Neural progenitor cell (in vitro differentiated cells): ENCODE data around the gene SIRT7. TPM values are rescaled to one million over a fixed set of nuclear protein-coding genes. Genes with fewer than 3 reads are reported as not detected.
A peak's percentile ranks its signal among the peaks of the same experiment; 100 is the strongest.

Source experiments
- DNase-seq: peaks from one replicate; pipeline ENCODE4 v3.0.0-alpha.2; 2016; ENCODE audit warnings: low spot score
- H2AFZ ChIP-seq: fragments of 200-600 bp; sonication (generic); replicated peaks from 2 replicates; pipeline ENCODE4 v1.6.1; 2016; ENCODE audit warnings: antibody characterized with exemption
- H3F3A ChIP-seq: fragments of 200-600 bp; sonication (generic); 2 replicates; pipeline ENCODE4 v1.6.1; 2016; ENCODE audit warnings: antibody characterized with exemption, low read depth
- H3K27ac ChIP-seq: fragments of 200-600 bp; sonication (generic); 2 replicates; pipeline ENCODE4 v1.5.1; 2016; ENCODE audit warnings: mild to moderate bottlenecking
- H3K27me3 ChIP-seq: fragments of 200-600 bp; sonication (generic); 2 replicates; pipeline ENCODE4 v1.6.1; 2016; ENCODE audit warnings: mild to moderate bottlenecking, moderate library complexity
- H3K36me3 ChIP-seq: fragments of 200-600 bp; sonication (generic); 2 replicates; pipeline ENCODE4 v1.5.1; 2016
- H3K4me1 ChIP-seq: fragments of 200-600 bp; sonication (generic); 2 replicates; pipeline ENCODE4 v1.6.1; 2016; ENCODE audit warnings: mixed run types
- H3K4me2 ChIP-seq: fragments of 200-600 bp; sonication (generic); 2 replicates; pipeline ENCODE4 v1.6.1; 2016
- H3K4me3 ChIP-seq: fragments of 200-600 bp; sonication (generic); 2 replicates; pipeline ENCODE4 v1.5.1; 2016
- H3K79me2 ChIP-seq: fragments of 200-600 bp; sonication (generic); 2 replicates; pipeline ENCODE4 v1.6.1; 2016; ENCODE audit warnings: low read depth
- H3K9ac ChIP-seq: fragments of 200-600 bp; sonication (generic); 2 replicates; pipeline ENCODE4 v1.6.1; 2016
- H3K9me3 ChIP-seq: fragments of 200-600 bp; sonication (generic); 2 replicates; pipeline ENCODE4 v1.5.1; 2016; ENCODE audit warnings: low read depth
- H4K20me1 ChIP-seq: fragments of 200-600 bp; sonication (generic); 2 replicates; pipeline ENCODE4 v1.6.1; 2016; ENCODE audit warnings: low read depth
- H3K27ac Mint-ChIP-seq: 3 replicates; pipeline ENCODE4 v1.8.0; 2021; ENCODE audit warnings: mixed read lengths
- H3K27me3 Mint-ChIP-seq: 2 replicates; pipeline ENCODE4 v1.8.0; 2022; ENCODE audit warnings: low read depth, mild to moderate bottlenecking, inconsistent platforms, moderate library complexity, mixed read lengths; ENCODE audit not compliant: insufficient read depth
- H3K36me3 Mint-ChIP-seq: 3 replicates; pipeline ENCODE4 v1.8.0; 2021; ENCODE audit warnings: mixed read lengths
- H3K4me1 Mint-ChIP-seq: 3 replicates; pipeline ENCODE4 v1.8.0; 2021; ENCODE audit warnings: mixed read lengths
- H3K4me3 Mint-ChIP-seq: 3 replicates; pipeline ENCODE4 v1.8.0; 2021; ENCODE audit warnings: mild to moderate bottlenecking, moderate library complexity, mixed read lengths
- H3K9me3 Mint-ChIP-seq: 3 replicates; pipeline ENCODE4 v1.8.0; 2020; ENCODE audit warnings: mixed read lengths
- EZH2 ChIP-seq: fragments of 200-600 bp; sonication (generic); IDR thresholded peaks from 2 replicates; pipeline ENCODE4 v1.6.1; 2017; ENCODE audit warnings: antibody characterized with exemption, mild to moderate bottlenecking, moderate library complexity
- EZH2phosphoT487 ChIP-seq: fragments of 200-600 bp; sonication (generic); IDR thresholded peaks from 2 replicates; pipeline ENCODE4 v1.6.1; 2017; ENCODE audit warnings: antibody characterized with exemption
- total RNA-seq: library from RNA; depleted of rRNA; stranded (reverse); fragments of >200 nt; gene quantifications from 2 replicates; pipeline ENCODE4 v1.2.3, GENCODE V29; 2015; ENCODE audit warnings: low replicate concordance
- TF ChIP-seq, protein P1 (sequence below): fragments of 200-600 bp; sonication (generic); IDR thresholded peaks from 2 replicates; pipeline ENCODE4 v1.5.1; 2017; ENCODE audit warnings: antibody characterized with exemption, mild to moderate bottlenecking

The SIRT7 gene
- total RNA-seq, 1 donor from 2014 or later, result 5.1 TPM

DNA sequence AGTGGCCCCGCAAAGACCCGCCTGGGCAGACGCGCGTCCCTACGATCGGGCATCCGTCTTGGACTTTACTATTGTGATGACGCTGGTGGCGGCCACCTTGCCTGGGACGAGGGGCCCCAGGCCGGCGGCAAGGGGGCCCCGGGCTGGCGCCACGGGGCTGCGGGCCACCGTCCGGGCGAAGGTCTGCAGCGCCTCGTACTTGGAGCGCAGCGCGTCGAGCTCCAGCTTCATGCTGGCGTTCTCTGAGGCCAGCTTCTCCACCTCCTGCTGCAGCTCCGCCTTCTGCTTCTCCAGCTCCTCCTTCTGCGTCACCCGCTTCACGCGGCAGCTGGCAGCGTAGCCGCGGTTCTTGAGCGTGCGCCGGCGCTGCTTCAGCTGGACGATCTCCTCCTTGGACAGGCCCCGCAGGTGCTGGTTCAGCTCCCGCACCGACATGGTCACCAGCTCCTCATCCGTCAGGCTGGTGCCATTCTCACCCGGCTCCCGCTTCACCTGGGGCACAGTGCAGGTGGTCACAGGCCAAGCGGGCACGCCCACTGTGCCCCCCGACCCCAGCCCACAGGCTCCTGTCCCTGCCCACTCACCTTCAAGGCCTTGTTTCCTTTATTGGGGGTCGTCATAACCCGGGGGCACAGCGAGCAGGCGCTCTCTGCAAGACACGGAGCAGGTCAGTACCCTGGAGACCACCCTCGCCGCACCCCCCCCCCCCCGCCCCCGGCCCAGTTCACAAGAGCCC, 4.8 kb upstream of the SIRT7 start:
- H3K36me3 ChIP-seq, result no peaks in the 10 kb centered on the region
- peaks cover 46% of the 10 kb centered on the region for H4K20me1 ChIP-seq
- peaks cover 31% of the 10 kb centered on the region for H3K4me1 ChIP-seq
- no peak overlapping the region for H3K27ac Mint-ChIP-seq
- H3K4me3 ChIP-seq, result peak overlapping the region; percentile 41
- H3K9me3 ChIP-seq, result no peaks in the 10 kb centered on the region
- peaks cover 33% of the 10 kb centered on the region for H3K4me1 Mint-ChIP-seq
- TF ChIP-seq EZH2, result no peak
- TF ChIP-seq, protein P1, sequence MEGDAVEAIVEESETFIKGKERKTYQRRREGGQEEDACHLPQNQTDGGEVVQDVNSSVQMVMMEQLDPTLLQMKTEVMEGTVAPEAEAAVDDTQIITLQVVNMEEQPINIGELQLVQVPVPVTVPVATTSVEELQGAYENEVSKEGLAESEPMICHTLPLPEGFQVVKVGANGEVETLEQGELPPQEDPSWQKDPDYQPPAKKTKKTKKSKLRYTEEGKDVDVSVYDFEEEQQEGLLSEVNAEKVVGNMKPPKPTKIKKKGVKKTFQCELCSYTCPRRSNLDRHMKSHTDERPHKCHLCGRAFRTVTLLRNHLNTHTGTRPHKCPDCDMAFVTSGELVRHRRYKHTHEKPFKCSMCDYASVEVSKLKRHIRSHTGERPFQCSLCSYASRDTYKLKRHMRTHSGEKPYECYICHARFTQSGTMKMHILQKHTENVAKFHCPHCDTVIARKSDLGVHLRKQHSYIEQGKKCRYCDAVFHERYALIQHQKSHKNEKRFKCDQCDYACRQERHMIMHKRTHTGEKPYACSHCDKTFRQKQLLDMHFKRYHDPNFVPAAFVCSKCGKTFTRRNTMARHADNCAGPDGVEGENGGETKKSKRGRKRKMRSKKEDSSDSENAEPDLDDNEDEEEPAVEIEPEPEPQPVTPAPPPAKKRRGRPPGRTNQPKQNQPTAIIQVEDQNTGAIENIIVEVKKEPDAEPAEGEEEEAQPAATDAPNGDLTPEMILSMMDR, result no peak
- no peak for TF ChIP-seq EZH2phosphoT487
- H2AFZ ChIP-seq, result no peak overlapping the region
- H3K4me3 Mint-ChIP-seq, result no peak overlapping the region
- H3K9me3 Mint-ChIP-seq, result no peaks in the 10 kb centered on the region
- peaks cover 71% of the 10 kb centered on the region for H3K79me2 ChIP-seq
- peak overlapping the region; percentile 82 for H3K4me2 ChIP-seq
- peak overlapping the region; percentile 73 for H3K27ac ChIP-seq
- peaks cover 53% of the 10 kb centered on the region for H3F3A ChIP-seq
- H3K9ac ChIP-seq, result no peak overlapping the region
- no peaks in the 10 kb centered on the region for H3K27me3 ChIP-seq
- H3K36me3 Mint-ChIP-seq, result peaks cover 5% of the 10 kb centered on the region
- no peak for DNase-seq
- H3K27me3 Mint-ChIP-seq, result peaks cover 2% of the 10 kb centered on the region

DNA sequence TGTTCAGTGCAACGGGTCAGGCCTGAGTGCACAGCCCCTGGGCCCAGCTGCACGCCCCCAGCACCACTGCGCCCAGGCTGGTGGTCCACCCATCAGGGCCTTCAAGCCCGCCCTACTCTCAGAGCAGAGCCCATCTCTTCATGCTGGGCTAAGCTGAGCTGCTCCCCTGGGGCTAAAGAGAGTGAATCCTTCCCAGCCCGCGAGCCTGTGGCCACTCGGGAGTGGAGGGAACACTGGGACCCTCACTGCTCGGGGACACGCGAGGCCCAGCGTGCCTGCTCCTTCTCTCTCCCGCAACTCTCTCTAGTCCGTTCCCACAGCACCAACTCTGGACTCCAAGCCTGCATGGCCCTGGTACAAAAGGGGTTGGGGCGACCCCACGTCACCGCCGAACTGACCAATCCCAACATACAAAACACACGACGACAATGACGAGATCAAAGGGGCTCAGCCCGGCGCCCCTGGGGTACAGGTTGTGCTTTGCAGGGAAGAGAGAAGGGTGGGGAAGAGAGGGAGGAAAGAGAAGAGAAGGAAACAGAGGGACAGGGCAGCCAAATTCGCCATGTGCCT, 4.1 kb upstream of the SIRT7 start:
- Histone ChIP-seq H3F3A (peaks cover 58% of the 10 kb centered on the region), H3K4me3 (no peak overlapping the region), H3K9me3 (no peaks in the 10 kb centered on the region), H3K27ac (no peak overlapping the region), H3K4me2 (no peak overlapping the region), H3K79me2 (peaks cover 76% of the 10 kb centered on the region), H3K36me3 (no peaks in the 10 kb centered on the region), H3K4me1 (peaks cover 34% of the 10 kb centered on the region), H2AFZ (no peak overlapping the region), H4K20me1 (peaks cover 52% of the 10 kb centered on the region), H3K9ac (no peak overlapping the region), H3K27me3 (no peaks in the 10 kb centered on the region)
- Mint-ChIP-seq H3K27me3 (peaks cover 2% of the 10 kb centered on the region), H3K4me1 (peaks cover 36% of the 10 kb centered on the region), H3K36me3 (peaks cover 5% of the 10 kb centered on the region), H3K4me3 (peak overlapping the region; percentile 48), H3K27ac (no peak overlapping the region), H3K9me3 (no peaks in the 10 kb centered on the region)
- DNase-seq, result no peak
- TF ChIP-seq EZH2 (no peak), EZH2phosphoT487 (no peak)
- TF ChIP-seq, protein P1, result no peak

DNA sequence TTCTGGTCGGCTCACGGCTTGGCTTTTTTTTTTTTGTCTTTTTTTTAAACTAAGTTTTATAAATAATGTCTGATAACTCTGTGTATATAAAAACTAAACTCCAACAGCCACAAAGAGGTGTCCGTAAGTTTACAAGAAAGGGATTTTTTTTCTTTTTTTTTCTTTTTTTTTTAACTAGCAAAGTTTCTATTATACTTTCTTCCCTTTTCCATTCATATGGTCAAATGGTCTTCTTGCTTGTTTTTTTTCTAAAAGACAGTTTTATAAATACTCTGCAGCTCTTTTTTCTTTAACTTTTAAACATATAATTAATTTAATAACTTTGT, 3.5 kb upstream of the SIRT7 start:
- Mint-ChIP-seq H3K27me3 (peaks cover 2% of the 10 kb centered on the region), H3K36me3 (peaks cover 5% of the 10 kb centered on the region), H3K4me3 (no peak overlapping the region), H3K27ac (no peak overlapping the region), H3K4me1 (peaks cover 41% of the 10 kb centered on the region), H3K9me3 (no peaks in the 10 kb centered on the region)
- TF ChIP-seq EZH2phosphoT487, result no peak
- TF ChIP-seq, protein P1, result no peak
- Histone ChIP-seq H3K9me3 (no peaks in the 10 kb centered on the region), H3K4me2 (no peak overlapping the region), H3K36me3 (no peaks in the 10 kb centered on the region), H3K27ac (no peak overlapping the region), H3F3A (peaks cover 56% of the 10 kb centered on the region), H3K27me3 (no peaks in the 10 kb centered on the region), H3K4me3 (no peak overlapping the region), H3K9ac (no peak overlapping the region), H4K20me1 (peaks cover 53% of the 10 kb centered on the region), H3K4me1 (peaks cover 38% of the 10 kb centered on the region), H3K79me2 (peaks cover 76% of the 10 kb centered on the region), H2AFZ (no peak overlapping the region)
- DNase-seq, result no peak
